HG03064 (cell line): Measurements from ENCODE around the gene PCDHGB5.
"Not testable (repeated sequence)": the region's sequence is repeated elsewhere in the genome, so short reads cannot be mapped to it uniquely, and the experiment has no call there.

Experiments
- ATAC-seq: cut with Tn5 transposase; IDR thresholded peaks from one replicate; pipeline ENCODE4 v1.9.1; 2021; ENCODE audit warnings: low read depth; ENCODE audit not compliant: unreplicated experiment

PCDHGB5 gene

GRCh38 chr5:141409598-141410306, 12.0 kb downstream of the PCDHGB5 start:
- ATAC-seq: no peak

GRCh38 chr5:141411575-141411974, 13.8 kb downstream of the PCDHGB5 start:
- ATAC-seq: no peak

- ATAC-seq: peak; percentile 72
These were observed 15.2 kb downstream of the PCDHGB5 start, which contains the start of gene PCDHGA10 for GRCh38 chr5:141412854-141413539. Gene PCDHGA10 (plus strand): TSS chr5:141412987. CDS start chr5:141413176, 189 bp downstream.

- ATAC-seq: no peak
These were observed 15.9 kb downstream of the PCDHGB5 start for GRCh38 chr5:141413540-141414069.

GRCh38 chr5:141414548-141415274, 17.0 kb downstream of the PCDHGB5 start:
- ATAC-seq: not testable (repeated sequence)

- ATAC-seq: not testable (repeated sequence)
These were observed 17.5 kb downstream of the PCDHGB5 start for GRCh38 chr5:141415275-141415618.

GRCh38 chr5:141417494-141418172, 19.9 kb downstream of the PCDHGB5 start, which contains the start of gene PCDHGB7:
Gene PCDHGB7 (plus strand): TSS chr5:141417677. CDS start chr5:141417860, 183 bp downstream.
- ATAC-seq: peak; percentile 74

- ATAC-seq: no peak
These were observed 21.5 kb downstream of the PCDHGB5 start for GRCh38 chr5:141419074-141419880.

GRCh38 chr5:141420855-141421488, 23.2 kb downstream of the PCDHGB5 start, which contains the start of gene PCDHGA11:
Gene PCDHGA11 (plus strand): TSS chr5:141421051. CDS start chr5:141421228, 177 bp downstream.
- ATAC-seq: peak; percentile 52

- no peak for ATAC-seq
These were observed 23.7 kb downstream of the PCDHGB5 start for GRCh38 chr5:141421489-141421855.

- ATAC-seq: no peak
These were observed 25.1 kb downstream of the PCDHGB5 start for GRCh38 chr5:141422742-141423291.

GRCh38 chr5:141427783-141428426, 30.2 kb downstream of the PCDHGB5 start:
- no peak for ATAC-seq

GRCh38 chr5:141430332-141431113, 32.8 kb downstream of the PCDHGB5 start, which contains the start of gene PCDHGA12:
Gene PCDHGA12 (plus strand): TSS chr5:141430507. CDS start chr5:141430760, 253 bp downstream.
- ATAC-seq: peak; percentile 95

- no peak for ATAC-seq
These were observed 33.5 kb downstream of the PCDHGB5 start for GRCh38 chr5:141431286-141431685.

- ATAC-seq: not testable (repeated sequence)
These were observed 34.6 kb downstream of the PCDHGB5 start for GRCh38 chr5:141432308-141432707.

GRCh38 chr5:141432726-141433125, 35.0 kb downstream of the PCDHGB5 start:
- not testable (repeated sequence) for ATAC-seq

GRCh38 chr5:141434006-141434405, 36.3 kb downstream of the PCDHGB5 start:
- no peak for ATAC-seq
